Measurements from ENCODE around the gene FBXL16.

FBXL16 gene

GRCh38 chr16:658679-659571 is 46.7 kb downstream of the FBXL16 start:
- H3K4me3 ChIP-seq (ENCODE audit: low read depth, low read length), result no peak overlapping the region
- TF ChIP-seq, protein P1, sequence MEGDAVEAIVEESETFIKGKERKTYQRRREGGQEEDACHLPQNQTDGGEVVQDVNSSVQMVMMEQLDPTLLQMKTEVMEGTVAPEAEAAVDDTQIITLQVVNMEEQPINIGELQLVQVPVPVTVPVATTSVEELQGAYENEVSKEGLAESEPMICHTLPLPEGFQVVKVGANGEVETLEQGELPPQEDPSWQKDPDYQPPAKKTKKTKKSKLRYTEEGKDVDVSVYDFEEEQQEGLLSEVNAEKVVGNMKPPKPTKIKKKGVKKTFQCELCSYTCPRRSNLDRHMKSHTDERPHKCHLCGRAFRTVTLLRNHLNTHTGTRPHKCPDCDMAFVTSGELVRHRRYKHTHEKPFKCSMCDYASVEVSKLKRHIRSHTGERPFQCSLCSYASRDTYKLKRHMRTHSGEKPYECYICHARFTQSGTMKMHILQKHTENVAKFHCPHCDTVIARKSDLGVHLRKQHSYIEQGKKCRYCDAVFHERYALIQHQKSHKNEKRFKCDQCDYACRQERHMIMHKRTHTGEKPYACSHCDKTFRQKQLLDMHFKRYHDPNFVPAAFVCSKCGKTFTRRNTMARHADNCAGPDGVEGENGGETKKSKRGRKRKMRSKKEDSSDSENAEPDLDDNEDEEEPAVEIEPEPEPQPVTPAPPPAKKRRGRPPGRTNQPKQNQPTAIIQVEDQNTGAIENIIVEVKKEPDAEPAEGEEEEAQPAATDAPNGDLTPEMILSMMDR (IDR thresholded peaks at IDR 0.05; ENCODE audit: borderline replicate concordance, insufficient read depth, low read depth, low read length), result no peak

DNA sequence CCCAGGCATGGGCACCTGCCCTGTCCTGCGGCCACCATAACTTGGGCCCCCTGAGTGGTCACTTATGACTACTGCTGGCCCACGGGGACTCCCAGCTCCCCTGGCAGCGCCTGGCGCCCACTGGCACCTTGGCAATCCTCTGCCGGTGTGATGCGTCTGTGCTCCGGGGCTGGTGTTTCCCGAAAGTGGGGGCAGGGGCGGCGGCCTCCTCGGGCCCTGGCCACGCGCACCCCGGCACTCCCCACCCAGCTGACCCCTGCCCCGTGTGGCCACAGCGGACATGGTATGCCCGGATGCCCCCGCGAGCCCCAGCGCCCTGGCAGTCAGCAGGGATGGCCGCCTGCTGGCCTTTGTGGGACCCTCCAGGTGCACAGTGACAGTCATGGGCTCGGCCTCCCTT is 48.1 kb downstream of the FBXL16 start:
- TF ChIP-seq, protein P1 (IDR thresholded peaks at IDR 0.05; ENCODE audit: borderline replicate concordance, insufficient read depth, low read depth, low read length), result no peak
- H3K4me3 ChIP-seq (ENCODE audit: low read depth, low read length), result no peak overlapping the region

DNA sequence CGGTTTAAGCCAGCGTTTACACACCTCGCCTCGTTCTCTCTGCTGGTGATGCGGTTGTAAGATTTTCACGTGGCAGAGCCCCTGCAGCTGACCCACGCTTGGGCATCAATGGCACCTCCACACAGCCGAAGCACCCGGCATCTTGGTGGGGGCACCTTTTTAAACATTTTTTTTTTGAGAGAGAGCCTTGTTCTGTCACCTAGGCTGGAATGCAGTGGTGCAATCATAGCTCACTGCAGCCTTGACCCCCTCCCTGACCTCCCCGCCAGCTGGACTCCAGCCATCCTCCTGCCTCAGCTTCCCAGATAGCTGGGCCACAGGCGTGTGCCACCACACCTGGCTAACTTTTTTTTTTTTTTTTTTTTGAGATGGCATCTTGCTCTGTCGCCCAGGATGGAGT is 51.6 kb downstream of the FBXL16 start:
- H3K4me3 ChIP-seq (ENCODE audit: low read depth, low read length), result no peak overlapping the region
- TF ChIP-seq, protein P1 (IDR thresholded peaks at IDR 0.05; ENCODE audit: borderline replicate concordance, insufficient read depth, low read depth, low read length), result no peak

- TF ChIP-seq, protein P1 (IDR thresholded peaks at IDR 0.05; ENCODE audit: borderline replicate concordance, insufficient read depth, low read depth, low read length), result no peak
- H3K4me3 ChIP-seq (ENCODE audit: low read depth, low read length), result no peak overlapping the region
These were observed 52.9 kb downstream of the FBXL16 start for GRCh38 chr16:652454-653305.

DNA sequence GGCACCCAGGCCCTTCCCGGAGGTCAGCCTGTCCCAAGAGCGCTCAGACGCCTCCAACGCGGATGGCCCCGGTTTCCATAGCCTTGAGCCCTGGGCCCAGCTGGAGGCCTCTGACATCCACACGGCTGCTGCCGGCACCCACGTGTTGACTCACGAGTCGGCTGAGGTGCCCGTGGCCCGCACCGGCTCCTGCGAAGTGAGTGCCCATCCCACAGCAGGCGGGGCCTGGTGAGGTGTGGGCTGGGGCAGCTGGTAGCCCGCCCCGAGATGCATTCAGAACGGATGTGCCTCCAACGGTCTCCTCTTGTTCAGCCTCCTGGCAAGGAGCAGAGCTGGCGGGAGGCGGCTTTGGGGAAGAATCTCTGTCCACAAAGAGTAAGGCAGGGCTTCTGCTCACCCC is 53.8 kb downstream of the FBXL16 start:
- no peak overlapping the region for H3K4me3 ChIP-seq (ENCODE audit: low read depth, low read length)

DNA sequence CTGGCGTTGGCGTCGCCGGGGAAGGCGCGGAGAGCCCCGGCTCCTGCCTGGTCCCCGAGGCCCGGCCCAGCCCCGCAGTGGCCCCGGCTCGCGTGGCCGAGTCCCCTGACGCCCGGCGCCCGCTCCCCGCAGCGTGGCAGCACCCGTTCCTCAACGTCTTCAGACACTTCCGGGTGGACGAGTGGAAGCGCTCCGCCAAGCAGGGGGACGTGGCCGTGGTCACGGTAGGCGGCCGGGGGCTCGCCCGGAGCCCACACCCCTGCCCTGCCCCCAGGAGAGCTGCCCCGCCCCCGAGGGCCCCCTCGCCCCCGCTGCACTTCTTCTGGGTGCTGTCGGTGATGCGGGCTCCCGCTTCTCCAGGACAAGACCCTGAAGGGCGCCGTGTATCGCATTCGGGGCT is 56.0 kb downstream of the FBXL16 start:
- TF ChIP-seq, protein P1 (IDR thresholded peaks at IDR 0.05; ENCODE audit: borderline replicate concordance, insufficient read depth, low read depth, low read length), result no peak
- peak overlapping the region; percentile 81 for H3K4me3 ChIP-seq (ENCODE audit: low read depth, low read length)

More for the DNA sequence above, 53.8 kb downstream of the FBXL16 start:
- TF ChIP-seq, protein P1 (IDR thresholded peaks at IDR 0.05; ENCODE audit: borderline replicate concordance, insufficient read depth, low read depth, low read length), result no peak

All from GM12875 (cell line).